Left ventricle myocardium inferior (tissue), 1 donor: ENCODE results near the gene ALKBH7. TPM values are rescaled to one million over a fixed set of nuclear protein-coding genes. Genes with fewer than 3 reads are reported as not detected.

Experiments used
- DNase-seq: peaks from one replicate; pipeline ENCODE4 v3.0.0-alpha.2; 2020
- H3K27ac ChIP-seq: fragments of 200-600 bp; replicated peaks from 2 replicates; pipeline ENCODE4 v1.8.0; 2021
- H3K27me3 ChIP-seq: fragments of 200-600 bp; 2 replicates; pipeline ENCODE4 v1.8.0; 2021; ENCODE audit warnings: low read depth
- H3K36me3 ChIP-seq: fragments of 200-600 bp; 2 replicates; pipeline ENCODE4 v1.8.0; 2021
- H3K4me1 ChIP-seq: fragments of 200-600 bp; 2 replicates; pipeline ENCODE4 v1.8.0; 2021
- H3K4me3 ChIP-seq: fragments of 200-600 bp; 2 replicates; pipeline ENCODE4 v1.8.0; 2021; ENCODE audit warnings: mild to moderate bottlenecking, moderate library complexity
- H3K9me3 ChIP-seq: fragments of 200-600 bp; replicated peaks from 2 replicates; pipeline ENCODE4 v1.8.0; 2021
- intact Hi-C: fragments of 100-400 bp; cut with micrococcal nuclease; formaldehyde crosslinking; loops from one replicate; pipeline ENCODE4 v1.11.0; 2022
- total RNA-seq: library from RNA; stranded (reverse); fragmentation: NEBNext Ultra II Directional; extraction: Animal tissue kit (Norgen Biotek cat#: 25700); gene quantifications from one replicate; pipeline ENCODE4 v1.2.1, GENCODE V29; 2021
- TF ChIP-seq, protein P1 (sequence below): fragments of 200-600 bp; IDR thresholded peaks from 2 replicates; pipeline ENCODE4 v1.8.0; 2021; ENCODE audit warnings: antibody characterized with exemption, mild to moderate bottlenecking, borderline replicate concordance
- donor health status: DM: no; HTN: yes; CAD: no; lungs with severe emphysema.

The ALKBH7 gene
- total RNA-seq, 1 donor from 2014 or later = 142 TPM

DNA sequence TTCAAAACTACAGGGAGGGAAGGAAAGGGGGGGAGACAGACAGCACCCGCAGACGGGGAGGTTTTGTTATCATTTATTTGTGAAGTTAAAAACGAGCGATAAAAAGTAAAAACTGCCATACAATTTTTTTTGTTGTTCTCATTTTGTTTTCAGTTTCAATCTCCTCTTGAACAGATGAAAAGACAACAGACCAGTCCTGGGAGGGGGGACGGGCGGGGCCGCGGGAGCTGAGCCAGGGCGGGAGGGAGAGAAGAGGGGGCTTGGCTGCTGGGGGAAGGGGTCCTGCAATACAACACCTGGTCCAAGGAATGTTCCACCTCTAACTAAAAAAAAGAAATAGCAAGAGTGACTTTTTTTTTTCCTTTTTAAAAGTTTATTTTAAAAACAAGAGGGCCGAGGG, 40.7 kb downstream of the ALKBH7 start:
- intact Hi-C loops = no loop called here

GRCh38 chr19:6413721-6414643, 41.4 kb downstream of the ALKBH7 start:
- Histone ChIP-seq H3K27me3 (no peaks in the 10 kb centered on the region), H3K36me3 (peaks cover 50% of the 10 kb centered on the region), H3K27ac (peak overlapping the region; percentile 30), H3K9me3 (no peaks in the 10 kb centered on the region), H3K4me3 (no peak overlapping the region), H3K4me1 (peaks cover 19% of the 10 kb centered on the region)
- DNase-seq = no peak
- intact Hi-C loops = no loop called here
- TF ChIP-seq, protein P1, sequence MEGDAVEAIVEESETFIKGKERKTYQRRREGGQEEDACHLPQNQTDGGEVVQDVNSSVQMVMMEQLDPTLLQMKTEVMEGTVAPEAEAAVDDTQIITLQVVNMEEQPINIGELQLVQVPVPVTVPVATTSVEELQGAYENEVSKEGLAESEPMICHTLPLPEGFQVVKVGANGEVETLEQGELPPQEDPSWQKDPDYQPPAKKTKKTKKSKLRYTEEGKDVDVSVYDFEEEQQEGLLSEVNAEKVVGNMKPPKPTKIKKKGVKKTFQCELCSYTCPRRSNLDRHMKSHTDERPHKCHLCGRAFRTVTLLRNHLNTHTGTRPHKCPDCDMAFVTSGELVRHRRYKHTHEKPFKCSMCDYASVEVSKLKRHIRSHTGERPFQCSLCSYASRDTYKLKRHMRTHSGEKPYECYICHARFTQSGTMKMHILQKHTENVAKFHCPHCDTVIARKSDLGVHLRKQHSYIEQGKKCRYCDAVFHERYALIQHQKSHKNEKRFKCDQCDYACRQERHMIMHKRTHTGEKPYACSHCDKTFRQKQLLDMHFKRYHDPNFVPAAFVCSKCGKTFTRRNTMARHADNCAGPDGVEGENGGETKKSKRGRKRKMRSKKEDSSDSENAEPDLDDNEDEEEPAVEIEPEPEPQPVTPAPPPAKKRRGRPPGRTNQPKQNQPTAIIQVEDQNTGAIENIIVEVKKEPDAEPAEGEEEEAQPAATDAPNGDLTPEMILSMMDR = no peak

More for the DNA sequence above, 40.7 kb downstream of the ALKBH7 start:
- no peak for DNase-seq
- H3K4me3 ChIP-seq = no peak overlapping the region
- H3K36me3 ChIP-seq = peaks cover 43% of the 10 kb centered on the region
- H3K27me3 ChIP-seq = no peaks in the 10 kb centered on the region
- TF ChIP-seq, protein P1 = no peak
- H3K9me3 ChIP-seq = no peaks in the 10 kb centered on the region
- H3K27ac ChIP-seq = peak overlapping the region; percentile 30
- peaks cover 19% of the 10 kb centered on the region for H3K4me1 ChIP-seq

DNA sequence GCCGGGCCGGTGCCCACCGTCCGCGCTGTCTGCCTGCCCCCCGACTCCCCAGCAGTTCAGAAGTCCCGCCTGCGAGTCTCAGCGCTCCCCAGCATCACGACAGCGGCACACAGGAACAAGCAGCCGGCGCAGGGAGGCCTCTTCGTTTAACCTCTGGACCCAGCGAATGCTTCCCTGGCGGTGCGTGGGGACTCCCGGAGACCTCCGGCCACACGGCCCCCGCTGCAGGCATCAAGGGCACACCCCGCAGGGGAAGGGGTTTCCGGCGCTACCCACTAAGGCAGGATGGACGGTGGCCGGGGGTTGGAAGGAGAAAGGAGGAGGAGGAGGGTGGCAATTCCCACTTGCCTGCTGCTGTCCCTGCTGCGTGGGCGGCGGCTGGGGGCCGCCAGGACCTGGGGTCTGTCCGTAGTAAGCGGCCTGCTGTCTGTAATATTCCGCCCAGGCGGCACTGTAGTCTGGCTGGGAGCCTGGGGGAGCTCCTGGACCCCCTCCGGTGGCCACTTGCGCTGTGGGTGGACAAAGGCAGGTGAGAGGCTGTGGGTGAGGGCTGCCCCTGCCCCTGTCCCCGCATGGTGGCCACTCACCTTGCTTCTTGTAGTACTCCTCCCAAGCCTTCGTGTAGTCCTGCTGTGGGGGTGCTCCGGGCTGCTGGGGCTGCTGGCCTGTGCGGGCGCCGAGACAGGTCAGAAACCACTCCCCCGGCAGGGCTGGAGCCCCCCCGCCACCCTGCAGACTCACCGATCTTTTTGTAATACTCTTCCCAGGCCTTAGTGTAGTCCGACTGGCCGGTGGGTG, 42.4 kb downstream of the ALKBH7 start:
- no peaks in the 10 kb centered on the region for H3K27me3 ChIP-seq
- H3K9me3 ChIP-seq = no peaks in the 10 kb centered on the region
- TF ChIP-seq, protein P1 = no peak
- peaks cover 19% of the 10 kb centered on the region for H3K4me1 ChIP-seq
- no peak for DNase-seq
- no peak overlapping the region for H3K27ac ChIP-seq
- peaks cover 60% of the 10 kb centered on the region for H3K36me3 ChIP-seq
- intact Hi-C loops = no loop called here
- H3K4me3 ChIP-seq = no peak overlapping the region

DNA sequence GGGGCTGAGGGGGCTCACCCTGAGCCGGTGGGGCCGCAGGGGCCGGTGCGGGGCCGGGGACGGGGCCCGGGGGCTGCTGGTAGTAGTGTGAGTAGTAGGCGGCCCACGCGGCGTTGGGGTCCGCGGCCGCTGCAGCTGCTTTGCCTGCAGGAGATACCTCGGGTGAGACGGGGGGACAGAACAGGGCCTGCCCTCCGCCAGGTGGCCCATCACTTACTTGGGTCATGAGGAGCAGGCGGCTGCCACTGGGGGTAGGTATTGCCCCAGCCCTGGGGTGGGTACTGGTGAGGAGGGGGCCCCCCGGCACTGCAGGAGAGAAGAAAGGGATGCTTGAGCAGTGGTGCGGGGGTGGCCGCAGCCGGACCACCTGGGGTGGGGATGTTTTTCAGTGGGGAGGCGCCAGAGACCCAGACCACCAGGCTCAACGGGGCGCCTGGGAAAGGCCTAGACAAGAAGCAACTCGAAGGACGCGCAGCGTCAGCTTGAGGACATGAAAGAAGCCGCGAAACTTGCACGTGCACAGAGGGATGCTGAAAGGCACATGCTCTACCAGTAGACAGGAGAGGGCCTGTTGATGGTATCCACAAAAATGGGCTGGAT, 43.1 kb downstream of the ALKBH7 start:
- DNase-seq = no peak
- no peaks in the 10 kb centered on the region for H3K27me3 ChIP-seq
- H3K27ac ChIP-seq = no peak overlapping the region
- H3K36me3 ChIP-seq = peaks cover 67% of the 10 kb centered on the region
- TF ChIP-seq, protein P1 = no peak
- peaks cover 19% of the 10 kb centered on the region for H3K4me1 ChIP-seq
- intact Hi-C loops = no loop called here
- H3K9me3 ChIP-seq = no peaks in the 10 kb centered on the region
- no peak overlapping the region for H3K4me3 ChIP-seq

- no peak for DNase-seq
- TF ChIP-seq, protein P1 = no peak
- H3K9me3 ChIP-seq = no peaks in the 10 kb centered on the region
- no peak overlapping the region for H3K4me3 ChIP-seq
- intact Hi-C loops = no loop called here
- H3K4me1 ChIP-seq = peaks cover 31% of the 10 kb centered on the region
- no peak overlapping the region for H3K27ac ChIP-seq
- H3K36me3 ChIP-seq = peaks cover 74% of the 10 kb centered on the region
- H3K27me3 ChIP-seq = no peaks in the 10 kb centered on the region
Measured at GRCh38 chr19:6416658-6417405, 44.2 kb downstream of the ALKBH7 start.
